Heart left ventricle (tissue), 16 donors: ENCODE results near the gene ASMTL. TPM values are rescaled to one million over a fixed set of nuclear protein-coding genes. Genes with fewer than 3 reads are reported as not detected.
A peak's percentile ranks its signal among the peaks of the same experiment; 100 is the strongest.

Experiments used
- ATAC-seq, 4 donors: fragments of 200-7000 bp; cut with Tn5 transposase; one replicate each; pipeline ENCODE4 v1.9.1; 2020 to 2022; ENCODE audit warnings: moderate library complexity in 4 of 4, mild to moderate bottlenecking in 3 of 4, moderate number of reproducible peaks in 1 of 4
- DNase-seq, 5 donors: peaks; one replicate each; pipeline ENCODE4 v3.0.0-alpha.2; 2020
- H3K27ac ChIP-seq, 12 donors: fragments of 200-600 bp; sonication (generic) in 4 of 12; one replicate each; pipeline versions ENCODE4 v1.5.0 to v1.8.0; 2016 to 2022; ENCODE audit warnings: mild to moderate bottlenecking in 2 of 12
- H3K27me3 ChIP-seq, 9 donors: fragments of 200-600 bp; sonication (generic) in 2 of 9; one replicate each; pipeline versions ENCODE4 v1.5.1 to v1.8.0; 2016 to 2022; ENCODE audit warnings: mild to moderate bottlenecking in 3 of 9
- H3K36me3 ChIP-seq, 9 donors: fragments of 200-600 bp; sonication (generic) in 2 of 9; one replicate each; pipeline versions ENCODE4 v1.5.0 to v1.8.0; 2018 to 2022; ENCODE audit warnings: mild to moderate bottlenecking in 2 of 9
- H3K4me1 ChIP-seq, 12 donors: fragments of 200-600 bp; sonication (generic) in 4 of 12; one replicate each; pipeline versions ENCODE4 v1.5.0 to v1.8.0; 2016 to 2022; ENCODE audit warnings: mild to moderate bottlenecking in 3 of 12
- H3K4me3 ChIP-seq, 12 donors: fragments of 200-600 bp; sonication (generic) in 4 of 12; one replicate each; pipeline versions ENCODE4 v1.5.0 to v1.8.0; 2017 to 2022; ENCODE audit warnings: mild to moderate bottlenecking in 9 of 12, moderate library complexity in 4 of 12
- H3K9me3 ChIP-seq, 12 donors: fragments of 200-600 bp; sonication (generic) in 4 of 12; one replicate each; pipeline versions ENCODE4 v1.5.0 to v1.8.0; 2016 to 2022; ENCODE audit warnings: mild to moderate bottlenecking in 1 of 12
- POLR2A ChIP-seq, 2 donors: fragments of 450-650 bp; IDR thresholded peaks; one replicate each; pipeline ENCODE4 v1.6.1; 2017; ENCODE audit warnings: antibody characterized with exemption in 2 of 2, mild to moderate bottlenecking in 2 of 2, moderate library complexity in 2 of 2
- WGBS, 4 donors: extraction: QIAGEN DNeasy Blood & Tissue Kit in 2 of 4; methylation state at CpG; one replicate each; pipeline versions ENCODE4 v1.1.5 to v1.1.7; 2013 to 2018; 5-methylcytosine and 5-hydroxymethylcytosine counted together
- intact Hi-C, 10 donors: fragments of 100-400 bp; cut with DNase I; formaldehyde crosslinking; loops; one replicate each; pipeline versions ENCODE4 v1.11.1 to v1.14.2; 2022
- polyA plus RNA-seq, 2 donors: library from polyadenylated mRNA; stranded (reverse); fragments of 200-250 nt; gene quantifications; one replicate each; pipeline ENCODE4 v1.2.3, GENCODE V29; 2013
- total RNA-seq, 9 donors: library from RNA; depleted of rRNA in 2 of 9; stranded (reverse); fragments of >200 nt in 2 of 9; fragmentation: NEBNext Ultra II Directional in 3 of 9; extraction: Animal tissue kit (Norgen Biotek cat#: 25700) in 3 of 9; gene quantifications; one replicate each; pipeline versions ENCODE4 v1.1.0 to v1.2.4, GENCODE V29; 2016 to 2023
- TF ChIP-seq, protein P1 (sequence below), 12 donors: fragments of 200-600 bp; sonication (generic) in 4 of 12; IDR thresholded peaks; one replicate each; pipeline versions ENCODE4 v1.5.0 to v1.8.0; 2018 to 2022; ENCODE audit warnings: antibody characterized with exemption in 12 of 12, mild to moderate bottlenecking in 5 of 12
- donor health status: ischemic (EF 13 %, LVEDD 7.1; RV severe dilation, severe dysfunction).
- donor health status: healthy with polysubstance abuse.
- donor health status: DM: no; HTN: yes; CAD: no.
- donor health status: DM: no; HTN: no; CAD: no.
- donor health status: ischemic (EF 25% LVEDD 6.9; RV normal size, moderate dysfunction).
- donor health status: ischemic (EF 25% LVEDD 5.7; RV mildly dilated, moderate dysfunction).
- donor health status: healthy.
- donor health status: DM: yes; HTN: yes; CAD: no.
- donor health status: ischemic (EF 35%, LVEDD 5.7; RV mildly dilated, moderate dysfunction).
- donor health status: nonischemic (EF 11% LVEDD 7.7; RV severe dilation, severe dysfunction).
- donor health status: DM: yes; HTN: yes; CAD: no.
- donor health status: PGD.
- donor health status: ischemic (EF 29% LVEDD 5.4; RV normal size, mild dysfunction).
- donor health status: nonischemic (EF 23%, LVEDD 6.1; RV moderate dilation, normal function).

ASMTL gene
- total and polyA plus RNA-seq, 11 donors = 20.2 to 44.6 (median 29.1) TPM

DNA sequence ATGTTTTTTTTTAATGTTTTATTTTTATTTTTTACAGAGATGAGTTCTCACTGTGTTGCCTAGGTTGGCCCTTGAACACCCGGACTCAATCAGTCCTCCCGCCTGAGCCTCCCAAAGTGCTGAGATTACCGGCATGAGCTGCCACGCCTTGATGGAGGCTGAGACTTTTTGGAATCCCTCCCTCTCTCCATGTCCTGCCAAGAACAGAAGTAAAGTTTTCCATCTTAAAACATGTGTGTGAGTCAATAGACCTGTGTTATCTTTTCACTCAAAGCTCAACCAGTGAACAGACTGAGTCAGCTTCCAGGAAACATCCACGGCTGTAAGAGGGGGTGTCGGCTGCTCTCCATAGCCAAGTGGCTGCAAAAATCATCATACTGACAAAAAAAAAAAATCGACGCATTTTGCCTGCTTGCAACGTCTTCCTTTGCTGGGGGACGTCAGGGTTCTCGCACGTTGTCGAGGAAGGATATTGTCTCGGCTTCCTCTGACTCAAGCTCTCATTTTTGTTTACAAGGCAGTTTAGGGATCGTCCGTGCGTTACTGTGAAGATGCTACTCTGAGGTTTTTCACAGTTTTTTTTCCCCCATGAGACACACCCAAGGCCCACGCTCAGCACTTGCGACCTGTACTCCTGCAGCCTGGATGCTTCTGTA, 10.0 kb upstream of the ASMTL start:
- Histone ChIP-seq H3K27ac (peak overlapping the region; percentile 17 to 94 (median 74)), H3K4me3 (no peak overlapping the region)
- peak in 4 of 5 donors; percentile 43 to 58 (median 54) for DNase-seq

GRCh38 chrX:1462110-1462509, 9.4 kb upstream of the ASMTL start:
- Histone ChIP-seq H3K4me3 (no peak overlapping the region), H3K36me3 (peaks cover 0 to 4% (median 0%) of the 10 kb centered on the region in 9 donors), H3K4me1 (peaks cover 0 to 43% (median under 1%) of the 10 kb centered on the region in 12 donors), H3K27me3 (peaks cover 0 to 8% (median 0%) of the 10 kb centered on the region in 9 donors), H3K9me3 (no peaks in the 10 kb centered on the region), H3K27ac (peak overlapping the region in 10 of 12 donors; percentile 19 to 90 (median 69))
- DNase-seq (no peak), ATAC-seq (no peak)
- TF ChIP-seq, protein P1, sequence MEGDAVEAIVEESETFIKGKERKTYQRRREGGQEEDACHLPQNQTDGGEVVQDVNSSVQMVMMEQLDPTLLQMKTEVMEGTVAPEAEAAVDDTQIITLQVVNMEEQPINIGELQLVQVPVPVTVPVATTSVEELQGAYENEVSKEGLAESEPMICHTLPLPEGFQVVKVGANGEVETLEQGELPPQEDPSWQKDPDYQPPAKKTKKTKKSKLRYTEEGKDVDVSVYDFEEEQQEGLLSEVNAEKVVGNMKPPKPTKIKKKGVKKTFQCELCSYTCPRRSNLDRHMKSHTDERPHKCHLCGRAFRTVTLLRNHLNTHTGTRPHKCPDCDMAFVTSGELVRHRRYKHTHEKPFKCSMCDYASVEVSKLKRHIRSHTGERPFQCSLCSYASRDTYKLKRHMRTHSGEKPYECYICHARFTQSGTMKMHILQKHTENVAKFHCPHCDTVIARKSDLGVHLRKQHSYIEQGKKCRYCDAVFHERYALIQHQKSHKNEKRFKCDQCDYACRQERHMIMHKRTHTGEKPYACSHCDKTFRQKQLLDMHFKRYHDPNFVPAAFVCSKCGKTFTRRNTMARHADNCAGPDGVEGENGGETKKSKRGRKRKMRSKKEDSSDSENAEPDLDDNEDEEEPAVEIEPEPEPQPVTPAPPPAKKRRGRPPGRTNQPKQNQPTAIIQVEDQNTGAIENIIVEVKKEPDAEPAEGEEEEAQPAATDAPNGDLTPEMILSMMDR (IDR thresholded peaks at IDR 0.05) = no peak
- TF ChIP-seq POLR2A (IDR thresholded peaks at IDR 0.05) = no peak
- intact Hi-C loops = loop anchor here in 5 of 10 donors (2.0 to 10.0 kb wide), 3 partner anchors 25 to 115 kb away; no protein-coding TSS in a partner anchor

More for the DNA sequence above, 10.0 kb upstream of the ASMTL start:
- H3K27me3 ChIP-seq = peaks cover 0 to 8% (median 2%) of the 10 kb centered on the region in 9 donors
- peaks cover 0 to 50% (median under 1%) of the 10 kb centered on the region in 12 donors for H3K4me1 ChIP-seq
- TF ChIP-seq, protein P1 (IDR thresholded peaks at IDR 0.05) = no peak
- no peak for TF ChIP-seq POLR2A (IDR thresholded peaks at IDR 0.05)
- ATAC-seq = peak; percentile 57 to 94 (median 88)
- intact Hi-C loops = loop anchor here in 5 of 10 donors (2.0 to 10.0 kb wide), 3 partner anchors 24 to 115 kb away; no protein-coding TSS in a partner anchor
- H3K36me3 ChIP-seq = peaks cover 0 to 4% (median 0%) of the 10 kb centered on the region in 9 donors
- no peaks in the 10 kb centered on the region for H3K9me3 ChIP-seq
- WGBS, 4 donors = 49 to 56% (median 53%) methylated on average over 19 of the region's 19 CpGs

DNA sequence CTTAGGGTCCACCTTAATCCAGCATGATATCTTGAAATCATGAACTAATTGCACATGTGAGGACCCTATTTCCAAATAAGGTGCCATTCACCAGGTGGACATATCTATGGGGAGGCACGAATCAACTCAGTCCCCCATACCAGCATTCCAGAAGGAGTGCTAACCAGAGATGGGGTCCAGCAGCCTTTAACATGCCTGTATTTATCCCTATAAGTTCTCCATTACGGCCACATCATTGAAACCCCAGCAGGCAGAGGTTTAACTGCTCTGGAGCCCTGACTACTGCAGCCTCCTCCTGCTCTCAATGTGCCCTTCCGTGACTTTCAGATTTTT, 3.2 kb upstream of the ASMTL start:
- no peak overlapping the region for H3K27ac ChIP-seq
- no peaks in the 10 kb centered on the region for H3K27me3 ChIP-seq
- ATAC-seq = no peak
- WGBS, 4 donors = 75 to 89% (median 78%) methylated on average over 3 of the region's 3 CpGs
- no peaks in the 10 kb centered on the region for H3K9me3 ChIP-seq
- intact Hi-C loops = loop anchor here in 8 of 10 donors (2.0 to 10.0 kb wide), 9 partner anchors 116 to 1359 kb away; no protein-coding TSS in a partner anchor
- H3K4me1 ChIP-seq = peaks cover 0 to 21% (median 11%) of the 10 kb centered on the region in 12 donors
- TF ChIP-seq, protein P1 (IDR thresholded peaks at IDR 0.05) = no peak
- no peak for TF ChIP-seq POLR2A (IDR thresholded peaks at IDR 0.05)
- H3K36me3 ChIP-seq = no peaks in the 10 kb centered on the region
- H3K4me3 ChIP-seq = no peak overlapping the region
- no peak for DNase-seq
